ENCODE measurements around the gene DDOST. TPM values are rescaled to one million over a fixed set of nuclear protein-coding genes. Genes with fewer than 3 reads are reported as not detected.

The DDOST gene
- total RNA-seq, 4 donors from 2014 or later, result 70.3 to 157 (median 105) TPM

DNA sequence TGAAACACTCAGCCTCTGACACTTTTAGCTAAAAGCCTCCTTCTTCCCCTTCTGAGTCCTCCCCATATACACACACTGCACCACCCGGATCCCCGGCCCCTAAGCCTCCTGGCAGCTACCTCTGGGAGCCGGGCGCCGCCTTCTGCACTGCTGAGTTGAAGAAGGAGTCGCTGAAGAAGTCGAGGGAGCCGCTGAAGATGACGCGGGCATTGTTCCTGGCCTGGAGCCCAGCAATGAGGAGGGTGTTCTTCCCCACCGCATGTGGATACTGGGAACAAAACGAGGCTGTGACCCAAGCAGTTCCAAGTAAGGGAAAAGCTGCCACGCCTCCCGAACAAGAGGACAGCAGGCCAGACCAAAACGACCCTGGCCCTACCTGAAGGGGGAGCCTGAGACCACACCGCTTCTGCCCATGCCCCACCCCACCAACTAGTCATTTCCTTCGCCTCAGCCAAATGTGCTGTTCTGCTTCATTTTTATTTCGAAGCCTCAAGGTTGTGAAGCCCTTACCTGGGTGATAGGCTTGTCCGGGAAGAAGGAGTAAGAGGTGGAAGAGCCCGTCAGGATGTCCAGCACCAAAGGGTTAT lies 7.0 kb downstream of the DDOST start:
- Histone ChIP-seq H3K4me1 (peaks cover 0 to 3% (median under 1%) of the 10 kb centered on the region in 4 donors), H3K27me3 (no peaks in the 10 kb centered on the region), H3K4me3 (no peak overlapping the region), H3K36me3 (peaks cover 0 to 55% (median 24%) of the 10 kb centered on the region in 4 donors), H3K27ac (no peak overlapping the region), H3K9me3 (no peaks in the 10 kb centered on the region)
- intact Hi-C loops (cut with DNase I; ENCODE audit: low total_unique reads) (no loop called here), in situ Hi-C loops (cut with MboI; ENCODE audit: low pct_ligation_motif_present in 1 of 4, low pct_unique_long_range_greater_than_20kb in 1 of 4, low sequenced_read_pairs in 3 of 4) (no loop called here)
- DNase-seq, result no peak
- TF ChIP-seq, protein P1, sequence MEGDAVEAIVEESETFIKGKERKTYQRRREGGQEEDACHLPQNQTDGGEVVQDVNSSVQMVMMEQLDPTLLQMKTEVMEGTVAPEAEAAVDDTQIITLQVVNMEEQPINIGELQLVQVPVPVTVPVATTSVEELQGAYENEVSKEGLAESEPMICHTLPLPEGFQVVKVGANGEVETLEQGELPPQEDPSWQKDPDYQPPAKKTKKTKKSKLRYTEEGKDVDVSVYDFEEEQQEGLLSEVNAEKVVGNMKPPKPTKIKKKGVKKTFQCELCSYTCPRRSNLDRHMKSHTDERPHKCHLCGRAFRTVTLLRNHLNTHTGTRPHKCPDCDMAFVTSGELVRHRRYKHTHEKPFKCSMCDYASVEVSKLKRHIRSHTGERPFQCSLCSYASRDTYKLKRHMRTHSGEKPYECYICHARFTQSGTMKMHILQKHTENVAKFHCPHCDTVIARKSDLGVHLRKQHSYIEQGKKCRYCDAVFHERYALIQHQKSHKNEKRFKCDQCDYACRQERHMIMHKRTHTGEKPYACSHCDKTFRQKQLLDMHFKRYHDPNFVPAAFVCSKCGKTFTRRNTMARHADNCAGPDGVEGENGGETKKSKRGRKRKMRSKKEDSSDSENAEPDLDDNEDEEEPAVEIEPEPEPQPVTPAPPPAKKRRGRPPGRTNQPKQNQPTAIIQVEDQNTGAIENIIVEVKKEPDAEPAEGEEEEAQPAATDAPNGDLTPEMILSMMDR (IDR thresholded peaks at IDR 0.05), result no peak
- peak in 1 of 3 donors; percentile 4 for TF ChIP-seq POLR2AphosphoS5 (IDR thresholded peaks at IDR 0.05)
- WGBS, 2 donors (ENCODE audit: low coverage in 1 of 2), result 84% methylated on average over 20 of the region's 20 CpGs; no CpG with 5 or more reads in 1 of the 2 donors

DNA sequence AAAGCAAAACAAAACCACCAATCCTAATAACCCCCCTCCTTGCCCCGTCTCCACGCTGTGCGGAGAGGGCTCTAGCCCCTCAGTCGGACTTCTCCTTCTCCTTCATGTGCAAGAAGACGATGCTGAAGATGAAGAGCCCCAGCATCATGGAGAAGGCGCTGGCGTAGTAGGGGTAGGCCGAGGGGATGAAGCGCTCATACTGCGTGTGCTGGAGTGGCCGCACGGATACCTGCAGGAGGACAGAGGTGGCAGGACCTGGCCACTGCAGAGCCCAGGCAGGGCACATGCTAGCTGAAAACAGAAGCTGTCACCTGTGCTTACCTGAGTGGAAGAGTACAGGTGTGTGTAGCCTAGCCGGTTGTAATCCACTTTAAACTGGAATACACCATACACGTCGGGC lies 8.9 kb downstream of the DDOST start:
- DNase-seq, result no peak
- intact Hi-C loops (cut with DNase I; ENCODE audit: low total_unique reads) (no loop called here), in situ Hi-C loops (cut with MboI; ENCODE audit: low pct_ligation_motif_present in 1 of 4, low pct_unique_long_range_greater_than_20kb in 1 of 4, low sequenced_read_pairs in 3 of 4) (no loop called here)
- H3K4me3 ChIP-seq, result no peak overlapping the region
- no peaks in the 10 kb centered on the region for H3K9me3 ChIP-seq
- H3K27me3 ChIP-seq, result no peaks in the 10 kb centered on the region
- peaks cover 0 to 72% (median 31%) of the 10 kb centered on the region in 4 donors for H3K36me3 ChIP-seq
- no peak for TF ChIP-seq EP300 (IDR thresholded peaks at IDR 0.05; ENCODE audit: low read depth)
- no peak for TF ChIP-seq POLR2AphosphoS5 (IDR thresholded peaks at IDR 0.05)
- TF ChIP-seq, protein P1 (IDR thresholded peaks at IDR 0.05), result no peak
- no peaks in the 10 kb centered on the region for H3K4me1 ChIP-seq
- no peak overlapping the region for H3K27ac ChIP-seq
- 96% methylated on average over 15 of the region's 15 CpGs; no CpG with 5 or more reads in 1 of the 2 donors for WGBS, 2 donors (ENCODE audit: low coverage in 1 of 2)

DNA sequence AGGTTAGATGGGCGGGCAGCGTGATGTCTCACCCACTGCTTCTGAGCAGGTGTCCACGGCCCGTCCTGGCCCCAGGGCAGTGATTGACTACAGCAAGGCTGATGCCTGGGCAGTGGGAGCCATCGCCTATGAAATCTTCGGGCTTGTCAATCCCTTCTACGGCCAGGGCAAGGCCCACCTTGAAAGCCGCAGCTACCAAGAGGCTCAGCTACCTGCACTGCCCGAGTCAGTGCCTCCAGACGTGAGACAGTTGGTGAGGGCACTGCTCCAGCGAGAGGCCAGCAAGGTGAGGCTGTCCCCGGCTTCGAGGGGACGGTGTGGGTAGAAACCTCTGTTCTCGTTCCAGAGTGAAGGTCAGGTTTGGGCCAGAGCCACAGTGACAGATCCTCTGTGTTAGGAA lies 12.2 kb downstream of the DDOST start:
- no peak for DNase-seq
- TF ChIP-seq POLR2AphosphoS5 (IDR thresholded peaks at IDR 0.05), result no peak
- TF ChIP-seq, protein P1 (IDR thresholded peaks at IDR 0.05), result no peak
- TF ChIP-seq EP300 (IDR thresholded peaks at IDR 0.05; ENCODE audit: low read depth), result no peak
- no peak for TF ChIP-seq POLR2A (IDR thresholded peaks at IDR 0.05)
- Histone ChIP-seq H3K4me1 (no peaks in the 10 kb centered on the region), H3K36me3 (peaks cover 0 to 66% (median 30%) of the 10 kb centered on the region in 4 donors), H3K27me3 (no peaks in the 10 kb centered on the region), H3K27ac (no peak overlapping the region), H3K4me3 (no peak overlapping the region), H3K9me3 (no peaks in the 10 kb centered on the region)
- WGBS, 2 donors (ENCODE audit: low coverage in 1 of 2), result 95% methylated on average over 15 of the region's 15 CpGs; no CpG with 5 or more reads in 1 of the 2 donors
- in situ Hi-C loops (cut with MboI; ENCODE audit: low pct_ligation_motif_present in 1 of 4, low pct_unique_long_range_greater_than_20kb in 1 of 4, low sequenced_read_pairs in 3 of 4), result no loop called here
- intact Hi-C loops (cut with DNase I; ENCODE audit: low total_unique reads), result no loop called here

DNA sequence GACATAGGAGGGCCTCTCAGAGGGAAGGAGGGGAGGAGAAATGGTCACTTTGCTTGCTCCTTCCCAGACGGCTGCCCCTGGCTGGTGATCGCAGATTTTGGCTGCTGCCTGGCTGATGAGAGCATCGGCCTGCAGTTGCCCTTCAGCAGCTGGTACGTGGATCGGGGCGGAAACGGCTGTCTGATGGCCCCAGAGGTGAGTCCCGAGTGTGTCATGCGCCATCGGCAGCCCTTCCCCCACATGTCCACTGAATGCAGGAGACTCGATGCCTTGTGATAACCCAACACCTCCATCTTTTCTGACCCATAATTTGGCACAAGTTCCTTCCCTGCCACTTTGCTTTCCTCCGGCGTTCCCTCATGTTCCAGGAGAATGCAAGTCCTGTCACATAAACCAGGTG lies 12.7 kb downstream of the DDOST start:
- intact Hi-C loops (cut with DNase I; ENCODE audit: low total_unique reads), result no loop called here
- no peaks in the 10 kb centered on the region for H3K27me3 ChIP-seq
- TF ChIP-seq, protein P1 (IDR thresholded peaks at IDR 0.05), result no peak
- TF ChIP-seq POLR2A (IDR thresholded peaks at IDR 0.05), result no peak
- TF ChIP-seq EP300 (IDR thresholded peaks at IDR 0.05; ENCODE audit: low read depth), result no peak
- no peak for TF ChIP-seq POLR2AphosphoS5 (IDR thresholded peaks at IDR 0.05)
- no peak overlapping the region for H3K4me3 ChIP-seq
- H3K27ac ChIP-seq, result no peak overlapping the region
- H3K36me3 ChIP-seq, result peaks cover 0 to 61% (median 28%) of the 10 kb centered on the region in 4 donors
- 93% methylated on average over 13 of the region's 13 CpGs; no CpG with 5 or more reads in 1 of the 2 donors for WGBS, 2 donors (ENCODE audit: low coverage in 1 of 2)
- H3K9me3 ChIP-seq, result no peaks in the 10 kb centered on the region
- DNase-seq, result no peak
- H3K4me1 ChIP-seq, result no peaks in the 10 kb centered on the region
- in situ Hi-C loops (cut with MboI; ENCODE audit: low pct_ligation_motif_present in 1 of 4, low pct_unique_long_range_greater_than_20kb in 1 of 4, low sequenced_read_pairs in 3 of 4), result no loop called here

Data from transverse colon (tissue), 4 donors.